A549 treated with AZD2906 at 1 μM for 4 hours (cell line): ENCODE results near the gene OR5T1. TPM values are rescaled to one million over a fixed set of nuclear protein-coding genes. Genes with fewer than 3 reads are reported as not detected.

ENCODE experiments used
- total RNA-seq: library from RNA; stranded (reverse); fragments of 200-300 nt; extraction: Qiagen RNA extraction; gene quantifications from 5 replicates; pipeline ENCODE4 v1.2.3, GENCODE V29; 2022

OR5T1 gene
- total RNA-seq = not detected in 5 replicates

DNA sequence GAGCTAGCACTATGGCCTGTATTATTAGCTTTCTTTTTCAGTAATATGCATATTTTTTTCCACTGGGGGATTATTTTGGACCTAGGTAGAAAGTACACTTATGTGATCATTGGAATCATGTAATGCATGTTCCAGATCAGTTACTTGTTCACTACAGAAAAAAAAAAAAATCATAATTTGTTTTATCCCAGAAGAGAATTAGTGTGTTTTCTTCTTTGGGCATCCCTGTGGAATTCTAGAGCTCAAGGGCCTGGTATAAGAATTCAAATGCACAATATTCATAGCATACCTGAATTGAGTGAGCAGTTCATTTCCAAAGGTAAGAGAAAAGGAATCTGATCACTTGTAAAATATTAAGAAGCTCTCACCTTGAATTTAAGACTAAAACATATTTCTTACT lies at the start of gene OR5T1:
Gene OR5T1 (plus strand): TSS at position 301 of the 400 bp plus-strand sequence. CDS start 1,485 bp downstream, outside the sequence.

DNA sequence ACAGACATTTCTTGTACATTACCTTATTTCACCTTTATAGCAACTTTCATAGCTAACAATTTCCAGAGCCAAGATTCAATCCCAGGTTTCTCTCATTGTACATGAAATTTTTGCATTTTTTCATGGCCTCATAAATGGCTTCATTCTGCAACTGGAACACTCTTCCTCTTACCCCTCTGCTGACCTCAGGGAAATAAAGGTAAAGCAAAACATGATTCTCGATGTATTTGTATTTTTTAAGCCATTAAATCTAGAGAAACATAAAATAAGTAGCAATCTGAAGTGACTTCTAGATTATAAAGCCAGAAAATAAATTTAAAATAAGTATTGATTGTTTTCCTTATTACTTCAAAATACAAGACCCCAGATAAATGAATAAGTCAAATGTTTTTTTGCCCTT lies 39.8 kb upstream of the OR5T1 start, which contains the start of gene OR5T2:
Gene OR5T2 (minus strand): TSS at position 101 of the 400 bp plus-strand sequence. CDS start 1,193 bp downstream, outside the sequence.

GRCh38 chr11:56251954-56252353 lies 22.0 kb upstream of the OR5T1 start, which contains the start of gene OR5T3:
Gene OR5T3, plus strand, starts transcription at chr11:56252254. Its CDS starts 0 bp downstream, at chr11:56252254.

GRCh38 chr11:56292154-56292553 lies 18.2 kb downstream of the OR5T1 start, which contains the start of gene OR8H1:
Gene OR8H1, minus strand, starts transcription at chr11:56292254. Its CDS starts 1,192 bp downstream, at chr11:56291062.

DNA sequence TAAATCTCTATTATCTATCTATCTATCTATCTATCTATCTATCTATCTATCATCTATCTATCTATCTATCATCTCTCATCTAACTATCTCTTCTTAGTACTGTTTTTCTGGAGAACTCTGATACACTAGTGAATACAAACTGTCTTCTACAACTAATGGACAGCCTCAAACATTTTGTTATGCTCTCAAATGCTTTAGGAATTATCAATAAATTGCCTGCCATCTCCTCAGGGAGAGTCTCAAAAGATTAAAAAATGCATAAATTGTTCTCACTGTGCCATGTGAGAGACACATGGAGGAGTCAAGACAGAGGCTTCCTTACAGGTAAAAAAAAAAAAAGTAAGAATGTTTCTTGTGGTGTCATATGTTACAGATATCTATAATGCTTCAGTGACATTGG lies 40.9 kb downstream of the OR5T1 start, which contains the start of gene OR8K3:
Gene OR8K3 (plus strand): TSS at position 301 of the 400 bp plus-strand sequence. CDS start 3,163 bp downstream, outside the sequence.

Other genes with a start within 250 kb of the OR5T1 start
- not detected in 5 replicates for gene OR5AS1, start 246.5 kb upstream of the OR5T1 start, total RNA-seq
- not detected in 5 replicates for gene OR8I2, start 180.8 kb upstream of the OR5T1 start, total RNA-seq
- gene OR8H2, start 170.5 kb upstream of the OR5T1 start, total RNA-seq = not detected in 5 replicates
- not detected in 5 replicates for gene OR8H3, start 151.8 kb upstream of the OR5T1 start, total RNA-seq
- gene OR8J3, start 134.0 kb upstream of the OR5T1 start, total RNA-seq = not detected in 5 replicates
- gene OR8K5, start 113.8 kb upstream of the OR5T1 start, total RNA-seq = not detected in 5 replicates
- not detected in 5 replicates for gene OR5J2, start 97.5 kb upstream of the OR5T1 start, total RNA-seq
- gene OR5T2, start 39.9 kb upstream of the OR5T1 start, total RNA-seq = not detected in 5 replicates
- gene OR5T3, start 21.9 kb upstream of the OR5T1 start, total RNA-seq = not detected in 5 replicates
- gene OR8H1, start 18.1 kb downstream of the OR5T1 start, total RNA-seq = not detected in 5 replicates
- gene OR8K3, start 41.0 kb downstream of the OR5T1 start, total RNA-seq = not detected in 5 replicates
- not detected in 5 replicates for gene OR8K1, start 71.9 kb downstream of the OR5T1 start, total RNA-seq
- gene OR8J1, start 80.1 kb downstream of the OR5T1 start, total RNA-seq = not detected in 5 replicates
- gene OR8U1, start 101.5 kb downstream of the OR5T1 start, total RNA-seq = not detected in 5 replicates
- not detected in 5 replicates for gene OR5AL1, start 138.5 kb downstream of the OR5T1 start, total RNA-seq
- not detected in 5 replicates for gene OR5M3, start 199.2 kb downstream of the OR5T1 start, total RNA-seq
- not detected in 5 replicates for gene OR5M8, start 217.2 kb downstream of the OR5T1 start, total RNA-seq